B cell (primary cell): ENCODE results near the gene PPFIA2. TPM values are rescaled to one million over a fixed set of nuclear protein-coding genes. Genes with fewer than 3 reads are reported as not detected.

Experiments used
- ATAC-seq: fragments of 200-7000 bp; cut with Tn5 transposase; one replicate; pipeline ENCODE4 v1.10.0; 2021; ENCODE audit warnings: low read depth, mild to moderate bottlenecking, moderate number of reproducible peaks, moderate library complexity
- CTCF ChIA-PET: fragments of 350-600 bp; sonication (Branson Sonifier 250); formaldehyde crosslinking; loops from one replicate; lab custom pipeline; 2021; ENCODE audit warnings: antibody characterized with exemption, inconsistent platforms; lab: Charles Lee
- POLR2A ChIA-PET: fragments of 350-600 bp; sonication (Branson Sonifier 250); formaldehyde crosslinking; loops from one replicate; lab custom pipeline; 2021; ENCODE audit warnings: antibody characterized with exemption; lab: Charles Lee
- DNase-seq: peaks from one replicate; pipeline ENCODE4 v3.0.0; 2013
- H2AFZ ChIP-seq: 2 replicates; pipeline ENCODE4 v1.6.1; 2012; ENCODE audit warnings: mild to moderate bottlenecking, low read depth, low read length; ENCODE audit not compliant: insufficient read depth, poor library complexity, severe bottlenecking
- H3K27ac ChIP-seq, 2 donors: 1 replicate in 1 of 2; 2 replicates in 1 of 2; pipeline ENCODE4 v1.5.1; 2012 to 2013; ENCODE audit warnings: low read length in 2 of 2, mild to moderate bottlenecking in 2 of 2, moderate library complexity in 1 of 2
- H3K27me3 ChIP-seq, 4 experiments: fragments of 200-600 bp in 1 of 4; sonication (generic) in 1 of 4; replicated peaks in 1 of 4; 1 replicate in 2 of 4; 2 replicates in 2 of 4; pipeline versions ENCODE4 v1.6.1 to v1.7.0; 2013 to 2016; ENCODE audit warnings: low read length in 3 of 4, mild to moderate bottlenecking in 2 of 4, mixed read lengths in 1 of 4, moderate library complexity in 1 of 4; ENCODE audit not compliant: insufficient read depth in 4 of 4, control insufficient read depth in 3 of 4; ENCODE audit errors: control extremely low read depth in 1 of 4
- H3K36me3 ChIP-seq, 2 experiments: replicated peaks in 1 of 2; 1 replicate in 1 of 2; 2 replicates in 1 of 2; pipeline versions ENCODE4 v1.6.1 to v1.7.1; 2013; ENCODE audit warnings: low read length in 1 of 2; ENCODE audit not compliant: insufficient read depth in 2 of 2, control insufficient read depth in 1 of 2; ENCODE audit errors: control extremely low read depth in 1 of 2, extremely low read depth in 1 of 2
- H3K4me1 ChIP-seq, 2 donors: fragments of 200-600 bp in 1 of 2; sonication (generic) in 1 of 2; 1 replicate in 1 of 2; 2 replicates in 1 of 2; pipeline versions ENCODE4 v1.5.1 to v1.6.1; 2013 to 2017; ENCODE audit warnings: low read length in 2 of 2; ENCODE audit not compliant: control insufficient read depth in 2 of 2, insufficient read depth in 2 of 2
- H3K4me2 ChIP-seq: replicated peaks from 2 replicates; pipeline ENCODE3; 2012; ENCODE audit warnings: mild to moderate bottlenecking, low read depth, low read length; ENCODE audit not compliant: poor library complexity, severe bottlenecking
- H3K4me3 ChIP-seq, 5 experiments: fragments of 200-600 bp in 1 of 5; sonication (generic) in 1 of 5; 1 replicate in 3 of 5; 2 replicates in 2 of 5; pipeline versions ENCODE4 v1.5.1 to v1.7.0; 2011 to 2016; ENCODE audit warnings: low read length in 4 of 5, mild to moderate bottlenecking in 4 of 5, low read depth in 2 of 5, control low read depth in 1 of 5, moderate library complexity in 1 of 5; ENCODE audit not compliant: insufficient read depth in 1 of 5; ENCODE audit errors: control extremely low read depth in 1 of 5, extremely low read depth in 1 of 5
- H3K79me2 ChIP-seq: fragments of 200-600 bp; sonication (generic); one replicate; pipeline ENCODE4 v1.6.0; 2016; ENCODE audit warnings: low read length; ENCODE audit not compliant: control insufficient read depth, insufficient read depth
- H3K9ac ChIP-seq: fragments of 200-600 bp; sonication (generic); 2 replicates; pipeline ENCODE4 v1.6.1; 2017; ENCODE audit warnings: mild to moderate bottlenecking, low read length, moderate library complexity
- H3K9me3 ChIP-seq, 3 donors: one replicate each; pipeline versions ENCODE4 v1.6.1 to v1.7.1; 2013; ENCODE audit warnings: low read length in 2 of 3; ENCODE audit not compliant: control insufficient read depth in 2 of 3, insufficient read depth in 1 of 3; ENCODE audit errors: control extremely low read depth in 1 of 3
- H4K20me1 ChIP-seq: 2 replicates; pipeline ENCODE4 v1.6.0; 2012; ENCODE audit warnings: mild to moderate bottlenecking, low read length; ENCODE audit not compliant: insufficient read depth, control insufficient read depth, poor library complexity, severe bottlenecking
- H3K27ac Mint-ChIP-seq: one replicate; pipeline ENCODE4 v1.8.0; 2021; ENCODE audit warnings: mixed read lengths
- H3K27me3 Mint-ChIP-seq: one replicate; pipeline ENCODE4 v1.8.0; 2021; ENCODE audit warnings: mixed read lengths
- H3K4me1 Mint-ChIP-seq: one replicate; pipeline ENCODE4 v1.8.0; 2021; ENCODE audit warnings: mixed read lengths
- H3K4me3 Mint-ChIP-seq: one replicate; pipeline ENCODE4 v1.8.0; 2021; ENCODE audit warnings: mixed read lengths
- H3K9me3 Mint-ChIP-seq: one replicate; pipeline ENCODE4 v1.8.0; 2022; ENCODE audit warnings: mixed read lengths; ENCODE audit not compliant: insufficient read depth
- EZH2 ChIP-seq: IDR thresholded peaks from 2 replicates; pipeline ENCODE4 v1.6.1; 2012; ENCODE audit warnings: borderline replicate concordance, low read depth, mild to moderate bottlenecking, moderate library complexity, low read length; ENCODE audit not compliant: insufficient read depth, poor library complexity, severe bottlenecking
- WGBS: methylation state at CpG from one replicate; pipeline ENCODE4 v1.1.5; 2013; ENCODE audit warnings: missing lambda C conversion rate; ENCODE audit not compliant: insufficient coverage; 5-methylcytosine and 5-hydroxymethylcytosine counted together
- intact Hi-C: fragments of 100-400 bp; cut with micrococcal nuclease; formaldehyde crosslinking; loops from one replicate; pipeline ENCODE4 v1.10.0; 2022
- polyA plus RNA-seq: library from polyadenylated mRNA; depleted of rRNA; stranded (reverse); fragments of >200 nt; gene quantifications from 2 replicates; pipeline ENCODE4 v1.2.3, GENCODE V29; 2012
- total RNA-seq, 2 donors: library from RNA; stranded (reverse); fragments of 120-200 nt in 1 of 2; gene quantifications; 1 replicate in 1 of 2; 2 replicates in 1 of 2; pipeline versions ENCODE4 v1.2.3 to v1.2.4, GENCODE V29; 2013 to 2022
- TF ChIP-seq, protein P1 (sequence below): fragments of 200-600 bp; IDR thresholded peaks from one replicate; pipeline ENCODE4 v1.8.0; 2022; ENCODE audit warnings: antibody characterized with exemption, mild to moderate bottlenecking

The PPFIA2 gene
- total and polyA plus RNA-seq, 2 donors (not counting 1 experiment from before 2014, with no cell fraction given), result not detected

DNA sequence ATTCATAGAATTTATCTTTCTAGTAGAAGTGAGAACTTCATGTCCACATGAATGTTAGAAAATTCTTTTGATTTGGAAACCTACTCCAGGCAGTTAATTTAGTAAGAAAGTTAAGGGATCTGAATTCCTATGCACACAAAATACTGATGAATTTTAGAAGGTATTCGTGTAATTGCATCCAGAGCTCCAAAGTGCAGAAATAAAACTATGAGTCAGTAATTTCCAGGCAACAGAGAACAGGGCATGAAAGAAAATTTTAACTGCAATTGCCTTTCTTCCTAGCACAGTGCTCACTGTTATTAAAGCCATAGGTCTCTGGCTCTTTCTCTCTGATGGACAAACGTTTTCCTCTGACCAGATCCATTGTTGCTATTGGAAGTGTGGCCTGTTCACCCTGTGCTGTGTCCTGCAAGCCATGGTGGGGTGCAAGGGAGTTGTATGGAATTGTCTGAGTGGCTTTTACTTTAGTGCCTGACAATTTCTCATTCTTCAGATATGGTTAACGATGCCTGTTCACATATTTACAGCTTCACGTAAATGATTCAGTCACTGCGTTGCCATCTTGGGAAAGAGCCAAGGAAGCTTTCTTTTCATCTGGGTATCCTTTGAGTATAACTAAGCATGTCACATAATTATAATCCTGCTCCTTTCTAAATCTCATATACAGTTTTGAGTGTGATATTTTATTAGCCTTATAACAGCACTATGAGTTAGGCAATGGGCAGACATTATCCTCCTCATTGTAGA, 536.1 kb downstream of the PPFIA2 start:
- ChIA-PET CTCF (no interaction called here), POLR2A (no interaction called here)
- no peaks in the 10 kb centered on the region for H3K9me3 ChIP-seq
- no peak overlapping the region for H3K9ac ChIP-seq
- H3K4me2 ChIP-seq, result no peak overlapping the region
- no peaks in the 10 kb centered on the region for H4K20me1 ChIP-seq
- no peak overlapping the region for H3K27ac Mint-ChIP-seq
- DNase-seq (no peak), ATAC-seq (no peak)
- no peaks in the 10 kb centered on the region for H3K27me3 Mint-ChIP-seq
- H3K27ac ChIP-seq, result no peak overlapping the region
- intact Hi-C loops, result no loop called here
- no peaks in the 10 kb centered on the region for H3K4me1 Mint-ChIP-seq
- H3K27me3 ChIP-seq, result no peaks in the 10 kb centered on the region
- H3K4me3 ChIP-seq, result no peak overlapping the region
- no peaks in the 10 kb centered on the region for H3K36me3 ChIP-seq
- H3K4me3 Mint-ChIP-seq, result no peak overlapping the region
- TF ChIP-seq EZH2, result no peak
- 70% methylated on average over 2 of the region's 5 CpGs for WGBS
- no peak overlapping the region for H2AFZ ChIP-seq
- no peaks in the 10 kb centered on the region for H3K79me2 ChIP-seq
- no peaks in the 10 kb centered on the region for H3K4me1 ChIP-seq
- H3K9me3 Mint-ChIP-seq, result no peaks in the 10 kb centered on the region

DNA sequence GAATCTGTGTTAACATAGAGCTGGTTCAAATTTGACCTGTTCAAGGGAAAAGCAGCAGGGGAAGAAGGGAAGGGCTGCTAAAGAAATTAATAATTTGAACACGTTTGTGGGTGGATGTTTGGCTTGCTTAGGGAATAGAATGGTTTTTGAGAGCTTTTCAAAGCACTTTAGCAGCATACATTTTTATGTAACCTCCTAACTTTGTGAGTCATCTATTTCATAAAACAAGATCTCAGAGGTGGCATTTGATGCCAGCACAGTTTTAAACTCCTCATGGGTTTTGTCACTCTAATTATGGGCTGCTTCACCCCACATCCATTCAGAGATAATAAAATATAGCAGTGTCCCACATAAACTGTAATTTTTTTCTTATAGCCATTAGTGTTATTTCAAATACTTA, 537.5 kb downstream of the PPFIA2 start:
- TF ChIP-seq, protein P1, sequence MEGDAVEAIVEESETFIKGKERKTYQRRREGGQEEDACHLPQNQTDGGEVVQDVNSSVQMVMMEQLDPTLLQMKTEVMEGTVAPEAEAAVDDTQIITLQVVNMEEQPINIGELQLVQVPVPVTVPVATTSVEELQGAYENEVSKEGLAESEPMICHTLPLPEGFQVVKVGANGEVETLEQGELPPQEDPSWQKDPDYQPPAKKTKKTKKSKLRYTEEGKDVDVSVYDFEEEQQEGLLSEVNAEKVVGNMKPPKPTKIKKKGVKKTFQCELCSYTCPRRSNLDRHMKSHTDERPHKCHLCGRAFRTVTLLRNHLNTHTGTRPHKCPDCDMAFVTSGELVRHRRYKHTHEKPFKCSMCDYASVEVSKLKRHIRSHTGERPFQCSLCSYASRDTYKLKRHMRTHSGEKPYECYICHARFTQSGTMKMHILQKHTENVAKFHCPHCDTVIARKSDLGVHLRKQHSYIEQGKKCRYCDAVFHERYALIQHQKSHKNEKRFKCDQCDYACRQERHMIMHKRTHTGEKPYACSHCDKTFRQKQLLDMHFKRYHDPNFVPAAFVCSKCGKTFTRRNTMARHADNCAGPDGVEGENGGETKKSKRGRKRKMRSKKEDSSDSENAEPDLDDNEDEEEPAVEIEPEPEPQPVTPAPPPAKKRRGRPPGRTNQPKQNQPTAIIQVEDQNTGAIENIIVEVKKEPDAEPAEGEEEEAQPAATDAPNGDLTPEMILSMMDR, result no peak
- no peak for TF ChIP-seq EZH2
- ATAC-seq (no peak), DNase-seq (no peak)
- Mint-ChIP-seq H3K4me1 (no peaks in the 10 kb centered on the region), H3K27me3 (no peaks in the 10 kb centered on the region), H3K27ac (no peak overlapping the region), H3K4me3 (no peak overlapping the region), H3K9me3 (no peaks in the 10 kb centered on the region)
- H4K20me1 ChIP-seq, result no peaks in the 10 kb centered on the region
- no peak overlapping the region for H3K4me2 ChIP-seq
- no peaks in the 10 kb centered on the region for H3K27me3 ChIP-seq
- H3K27ac ChIP-seq, result no peak overlapping the region
- no peaks in the 10 kb centered on the region for H3K79me2 ChIP-seq
- no peak overlapping the region for H3K4me3 ChIP-seq
- no peak overlapping the region for H3K9ac ChIP-seq
- H2AFZ ChIP-seq, result no peak overlapping the region
- intact Hi-C loops, result no loop called here
- no peaks in the 10 kb centered on the region for H3K4me1 ChIP-seq
- no peaks in the 10 kb centered on the region for H3K36me3 ChIP-seq
- ChIA-PET POLR2A (no interaction called here), CTCF (no interaction called here)
- no CpG with 5 or more reads among the region's 1 CpG for WGBS
- H3K9me3 ChIP-seq, result no peaks in the 10 kb centered on the region
